NOMO-1 treated with DMSO at 0.1 percent for 48 hours (cell line): Measurements from ENCODE around the gene TOP3A.
A peak's percentile ranks its signal among the peaks of the same experiment; 100 is the strongest.

Source experiments
- DNase-seq: peaks from one replicate; lab custom pipeline; 2025; ENCODE audit not compliant: unreplicated experiment; lab: John Stamatoyannopoulos, UW

The TOP3A gene

DNA sequence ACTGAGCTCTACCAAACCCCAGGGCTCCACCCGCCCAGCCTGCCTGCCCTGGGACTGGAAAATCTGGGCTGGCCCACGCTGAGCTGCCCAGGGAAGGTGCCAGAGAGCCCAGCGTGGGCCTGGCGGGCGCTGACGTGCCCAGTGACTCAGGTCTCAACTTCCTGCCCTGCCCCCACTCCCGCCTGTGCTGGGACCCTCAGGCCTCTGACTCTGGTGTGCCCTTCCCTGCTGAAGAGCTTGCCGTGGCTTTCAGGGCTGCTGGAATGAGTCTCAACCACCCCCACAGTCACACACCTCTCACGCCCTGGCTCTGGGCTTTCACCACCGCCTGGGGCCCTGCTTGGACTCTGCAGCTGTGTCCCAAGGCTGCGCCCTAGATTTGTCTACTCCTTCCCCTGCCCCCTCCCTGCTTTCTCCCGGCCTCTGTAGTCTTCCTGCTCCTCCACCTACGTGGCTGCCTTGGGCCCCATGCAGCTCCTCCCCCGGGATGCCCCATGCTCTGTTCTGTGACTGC is 79.0 kb downstream of the TOP3A start:
- no peak for DNase-seq

DNA sequence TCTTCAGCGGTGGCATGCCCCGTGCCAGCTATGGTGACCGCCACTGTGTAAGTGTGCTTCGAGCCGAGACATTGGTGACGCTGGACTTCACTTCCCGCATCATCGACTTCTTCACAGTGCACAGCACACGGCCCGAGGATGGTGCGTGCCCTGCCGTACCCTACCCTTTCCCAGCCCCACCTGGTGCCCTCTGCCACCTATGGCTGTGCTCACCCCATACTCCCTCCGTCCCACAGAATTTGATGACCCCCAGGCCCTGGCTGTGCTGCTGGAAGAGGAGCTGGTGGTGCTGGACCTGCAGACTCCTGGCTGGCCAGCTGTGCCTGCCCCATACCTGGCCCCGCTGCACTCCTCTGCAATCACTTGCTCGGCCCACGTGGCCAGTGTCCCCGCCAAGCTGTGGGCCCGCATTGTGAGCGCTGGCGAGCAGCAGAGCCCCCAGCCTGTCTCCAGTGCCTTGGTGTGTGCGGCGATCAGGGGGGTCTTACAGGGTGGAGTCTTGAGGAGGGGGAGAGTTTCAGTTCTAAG is 79.9 kb downstream of the TOP3A start:
- no peak for DNase-seq

DNA sequence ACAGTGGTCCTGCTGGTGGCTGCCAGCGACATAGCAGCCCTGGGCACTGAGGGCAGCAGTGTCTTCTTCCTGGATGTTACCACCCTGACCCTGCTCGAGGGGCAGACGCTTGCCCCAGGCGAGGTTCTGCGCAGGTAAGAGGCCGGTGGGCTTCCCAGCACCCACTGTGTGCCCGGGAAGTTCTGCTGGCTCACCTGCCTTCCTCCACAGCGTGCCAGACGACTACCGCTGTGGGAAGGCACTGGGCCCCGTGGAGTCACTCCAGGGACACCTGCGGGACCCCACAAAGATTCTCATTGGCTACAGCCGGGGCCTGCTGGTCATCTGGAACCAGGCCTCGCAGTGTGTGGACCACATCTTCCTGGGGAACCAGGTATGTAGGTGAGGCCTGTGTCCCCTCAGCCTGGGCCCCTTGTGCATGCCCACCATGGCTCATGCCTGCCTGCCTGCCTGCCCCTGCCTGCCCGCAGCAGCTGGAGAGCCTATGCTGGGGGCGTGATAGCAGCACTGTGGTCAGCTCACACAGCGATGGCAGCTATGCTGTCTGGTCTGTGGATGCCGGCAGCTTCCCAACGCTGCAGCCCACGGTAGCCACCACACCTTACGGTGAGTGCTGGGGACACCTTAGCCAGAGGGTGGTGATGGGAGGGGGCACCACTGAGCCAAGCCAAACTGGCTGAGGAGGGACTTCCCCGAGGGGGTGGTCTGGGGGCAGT is 80.8 kb downstream of the TOP3A start:
- DNase-seq: no peak

DNA sequence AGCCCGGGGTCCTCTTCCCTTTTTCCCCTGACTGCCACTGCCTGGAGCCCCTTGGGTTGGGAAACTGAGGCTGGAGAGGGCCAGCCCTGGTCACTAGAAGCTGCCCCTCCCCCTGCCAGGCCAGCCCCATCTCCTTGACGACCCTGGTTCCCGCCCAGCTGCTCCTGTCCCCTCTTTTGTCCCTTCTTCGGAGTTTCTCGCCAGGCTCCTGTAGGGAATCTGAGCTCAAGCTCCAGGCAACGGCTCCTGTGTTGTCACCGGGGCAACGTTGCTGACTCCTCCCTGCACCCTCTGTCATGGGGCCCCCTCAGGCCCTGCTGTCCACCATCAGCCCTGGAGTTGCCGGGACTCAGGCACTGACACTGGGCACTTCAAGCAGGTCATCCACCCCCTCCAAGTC is 83.6 kb downstream of the TOP3A start:
- DNase-seq: no peak

DNA sequence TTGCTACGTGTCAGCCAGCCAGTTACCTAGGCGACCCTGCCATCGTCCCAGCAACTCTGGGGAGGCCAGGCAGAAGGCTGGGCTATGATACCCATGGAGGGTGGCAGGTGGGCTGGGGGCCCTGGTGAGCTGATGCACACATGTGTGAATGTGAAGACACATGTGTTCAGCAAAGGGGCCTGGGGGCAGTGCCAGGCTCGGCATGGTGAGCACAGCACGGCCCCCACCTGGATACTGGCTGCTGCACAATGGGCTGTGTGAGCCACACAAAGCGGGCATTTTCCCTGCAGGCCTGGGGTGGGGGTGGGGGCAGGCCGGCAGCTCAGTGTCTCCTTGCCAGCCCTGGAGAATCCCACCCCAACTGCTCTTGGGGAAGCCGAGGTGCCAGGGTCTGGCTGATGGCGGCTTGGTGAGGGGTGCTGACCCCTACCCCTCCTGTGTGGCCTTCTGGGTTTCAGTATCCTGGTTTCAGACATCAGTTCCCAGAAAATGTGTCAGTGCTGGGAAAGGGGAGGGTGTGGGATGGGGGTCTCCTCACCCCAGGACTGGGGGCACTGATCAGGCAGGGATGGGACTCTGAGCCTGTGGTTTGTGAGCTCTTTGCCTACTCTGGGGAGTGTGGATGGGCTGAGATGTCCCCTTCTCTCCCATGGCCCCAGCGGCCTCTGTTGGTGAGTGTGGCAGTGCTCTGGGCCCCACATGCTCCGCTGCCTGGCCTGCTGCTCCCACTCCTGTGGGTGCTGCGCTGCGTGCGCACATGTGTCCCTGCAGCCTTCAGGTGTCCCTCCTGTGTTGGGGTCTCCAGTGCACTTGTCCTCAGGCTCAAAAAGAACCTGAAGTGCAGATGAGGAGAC is 84.3 kb downstream of the TOP3A start:
- no peak for DNase-seq

DNA sequence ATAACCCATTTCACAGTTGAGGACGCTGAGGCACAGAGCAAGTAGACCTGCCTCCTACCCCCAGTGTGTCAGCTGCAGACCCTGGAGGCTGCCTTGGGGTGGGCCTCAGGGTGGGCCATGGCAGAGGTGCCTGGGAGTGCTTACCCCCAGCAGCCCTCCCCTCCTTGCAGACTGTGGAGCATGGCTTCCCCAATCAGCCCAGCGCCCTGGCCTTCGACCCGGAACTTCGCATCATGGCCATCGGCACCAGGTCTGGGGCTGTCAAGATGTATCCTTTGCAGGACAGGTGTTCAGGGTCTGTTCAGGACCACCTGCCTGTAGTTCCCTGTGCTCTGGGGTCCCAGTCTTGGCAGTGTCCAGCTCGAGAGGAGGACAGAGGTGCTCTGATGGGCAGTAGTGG is 85.0 kb downstream of the TOP3A start:
- DNase-seq: no peak

DNA sequence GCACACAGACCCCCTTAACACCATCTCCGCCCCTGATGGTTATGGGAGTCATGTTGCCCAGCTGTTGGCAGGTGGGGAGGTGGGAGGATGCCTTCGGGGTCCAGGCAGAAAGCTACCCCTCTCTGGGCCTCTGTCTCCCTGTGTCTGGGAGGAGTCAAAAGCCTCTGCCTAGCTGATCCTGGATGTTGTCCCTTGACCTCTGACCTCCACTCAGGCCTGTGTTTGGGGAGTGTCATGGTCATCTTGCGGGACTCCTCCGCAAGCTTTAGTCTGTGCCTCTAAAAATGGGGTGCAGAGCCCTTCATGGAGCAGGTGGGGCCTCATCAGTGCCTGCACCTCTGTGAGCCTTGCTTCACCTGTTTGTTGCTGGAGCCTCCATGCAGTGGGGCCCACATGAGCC is 85.5 kb downstream of the TOP3A start:
- DNase-seq: no peak

DNA sequence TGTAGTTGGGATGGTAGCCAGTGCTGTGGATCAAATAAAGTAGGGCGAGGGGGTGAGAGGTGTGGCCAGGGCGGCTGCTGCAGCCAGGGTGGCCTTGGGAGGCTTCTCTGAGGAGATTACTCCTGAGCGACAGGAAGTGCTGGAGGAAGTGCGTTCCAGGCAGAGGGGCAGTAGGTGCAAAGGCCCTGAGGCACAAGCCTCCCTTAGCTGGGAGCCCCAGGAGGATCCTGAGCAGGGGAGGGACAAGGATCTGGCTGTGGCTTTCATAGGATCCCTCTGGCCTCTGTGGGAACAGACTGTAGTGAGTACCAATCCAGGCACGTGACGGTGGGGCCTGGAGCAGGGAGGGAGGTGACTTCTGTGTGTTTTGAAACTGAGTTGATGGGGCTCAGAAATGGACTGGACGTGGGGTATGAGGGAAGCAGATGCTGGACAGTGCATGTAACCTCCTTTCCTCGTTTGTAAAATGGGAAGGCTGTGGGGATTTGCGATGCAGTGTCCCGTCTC is 86.6 kb downstream of the TOP3A start:
- no peak for DNase-seq

DNA sequence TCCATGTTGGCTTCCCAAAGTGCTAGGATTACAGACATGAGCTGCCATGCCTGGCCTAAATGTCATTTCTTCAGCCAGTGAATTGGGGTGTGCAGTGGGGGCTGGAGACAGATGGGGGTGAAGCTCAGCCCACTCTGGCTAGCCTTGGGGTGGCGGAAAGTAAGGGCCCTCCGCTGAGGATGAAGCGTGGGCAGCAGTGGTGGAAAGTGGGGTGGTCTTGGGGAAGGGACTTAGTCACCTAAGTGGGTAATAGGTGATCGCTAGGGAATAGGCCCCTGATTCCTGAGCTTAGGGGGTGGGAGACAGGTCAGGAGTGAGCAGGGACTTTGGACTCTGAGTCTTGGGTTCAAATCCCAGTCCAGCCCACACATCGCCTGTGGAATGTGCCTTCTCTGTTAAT is 87.2 kb downstream of the TOP3A start:
- no peak for DNase-seq

DNA sequence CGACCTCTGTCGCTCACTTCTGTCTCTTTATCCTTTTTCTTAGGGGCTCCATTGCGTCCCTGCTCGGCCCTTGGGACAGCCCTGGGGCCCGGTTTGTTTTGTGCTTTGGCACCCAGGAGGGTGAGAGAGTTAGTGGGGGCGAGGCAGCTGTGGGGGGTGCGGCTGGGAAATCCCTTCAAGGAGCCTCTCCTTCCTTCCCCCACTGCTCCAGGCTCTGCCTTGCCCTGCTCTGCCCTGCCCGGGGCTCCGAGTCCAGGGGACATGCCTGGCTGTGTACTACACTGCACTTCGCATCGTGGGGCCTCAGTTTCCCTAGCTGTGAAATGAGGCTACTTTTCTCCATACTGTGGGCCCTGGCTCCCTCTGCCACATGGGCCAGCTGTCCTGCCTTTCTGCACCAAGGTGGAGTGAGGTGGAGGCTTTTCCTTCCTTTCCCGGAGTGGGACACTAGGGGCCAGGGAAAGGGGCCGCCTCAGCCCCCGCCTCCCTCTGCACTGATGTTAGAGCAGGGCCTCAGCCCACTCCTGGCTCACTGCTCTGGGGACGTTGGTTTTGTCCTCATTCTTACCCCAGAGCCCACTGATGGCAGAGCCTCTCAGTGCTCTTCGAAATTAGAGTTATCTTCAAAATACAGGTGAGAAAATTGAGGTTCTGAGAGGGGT is 88.4 kb downstream of the TOP3A start:
- no peak for DNase-seq

DNA sequence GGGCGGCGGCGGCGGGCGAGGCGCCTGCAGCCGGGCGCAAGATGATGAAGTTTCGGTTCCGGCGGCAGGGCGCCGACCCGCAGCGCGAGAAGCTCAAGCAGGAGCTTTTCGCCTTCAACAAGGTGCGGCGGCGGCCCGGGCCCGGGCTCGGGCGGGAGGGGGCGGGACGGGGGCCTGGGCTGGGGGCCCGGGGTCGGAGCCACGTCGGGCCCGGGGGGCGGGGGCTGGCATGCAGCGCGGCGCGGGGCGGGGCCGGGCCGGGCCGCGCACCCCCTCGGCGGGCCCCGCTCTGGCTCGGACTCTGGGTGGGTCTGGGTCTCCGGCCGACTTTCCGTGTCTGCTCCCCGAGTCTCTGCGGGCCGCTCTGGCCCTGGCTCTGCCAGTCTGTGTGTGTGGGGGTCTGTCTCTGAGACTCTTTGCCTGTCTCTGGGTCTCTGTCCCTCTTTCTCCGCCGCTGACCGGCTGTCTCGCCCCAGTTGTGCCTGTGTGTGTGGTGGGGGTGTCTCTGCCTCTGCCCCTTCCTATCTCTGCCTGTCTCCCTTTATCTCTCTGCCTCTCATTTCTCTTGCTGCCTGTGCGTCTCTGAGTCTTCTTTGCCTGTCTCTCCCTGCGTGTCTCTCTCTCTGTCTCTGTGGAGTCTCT is 89.0 kb downstream of the TOP3A start:
- DNase-seq: no peak

DNA sequence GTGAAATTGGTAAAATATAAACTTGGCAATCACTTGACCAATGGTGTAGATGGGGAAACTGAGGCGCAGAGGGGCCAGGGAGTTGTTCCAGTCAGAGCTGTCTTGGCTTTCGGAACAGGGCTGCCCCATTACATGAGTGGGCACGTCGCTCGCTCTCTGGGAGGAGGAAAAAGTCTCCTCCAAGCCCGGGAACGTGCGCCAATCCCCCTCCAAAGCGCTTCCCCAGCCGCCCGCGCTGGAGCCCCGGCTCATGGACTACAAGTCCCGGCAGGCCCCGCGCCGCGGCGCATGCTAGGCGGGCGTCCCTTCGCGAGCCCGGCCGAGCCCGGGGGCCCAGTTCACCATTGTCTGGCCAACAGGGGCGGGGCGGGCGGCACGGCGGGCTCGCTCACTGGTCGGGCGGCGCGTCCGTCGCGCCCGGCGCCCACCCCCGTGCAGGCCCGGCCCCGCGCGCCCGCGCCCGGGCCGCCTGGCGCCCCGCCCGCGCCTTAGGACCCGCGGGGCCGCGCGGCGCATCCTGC is 89.6 kb downstream of the TOP3A start, which contains the start of gene LLGL1:
Gene LLGL1, plus strand, starts transcription at position 515 of the 521 bp plus-strand sequence. CDS start 48 bp downstream, outside the sequence.
- DNase-seq: peak; percentile 91

DNA sequence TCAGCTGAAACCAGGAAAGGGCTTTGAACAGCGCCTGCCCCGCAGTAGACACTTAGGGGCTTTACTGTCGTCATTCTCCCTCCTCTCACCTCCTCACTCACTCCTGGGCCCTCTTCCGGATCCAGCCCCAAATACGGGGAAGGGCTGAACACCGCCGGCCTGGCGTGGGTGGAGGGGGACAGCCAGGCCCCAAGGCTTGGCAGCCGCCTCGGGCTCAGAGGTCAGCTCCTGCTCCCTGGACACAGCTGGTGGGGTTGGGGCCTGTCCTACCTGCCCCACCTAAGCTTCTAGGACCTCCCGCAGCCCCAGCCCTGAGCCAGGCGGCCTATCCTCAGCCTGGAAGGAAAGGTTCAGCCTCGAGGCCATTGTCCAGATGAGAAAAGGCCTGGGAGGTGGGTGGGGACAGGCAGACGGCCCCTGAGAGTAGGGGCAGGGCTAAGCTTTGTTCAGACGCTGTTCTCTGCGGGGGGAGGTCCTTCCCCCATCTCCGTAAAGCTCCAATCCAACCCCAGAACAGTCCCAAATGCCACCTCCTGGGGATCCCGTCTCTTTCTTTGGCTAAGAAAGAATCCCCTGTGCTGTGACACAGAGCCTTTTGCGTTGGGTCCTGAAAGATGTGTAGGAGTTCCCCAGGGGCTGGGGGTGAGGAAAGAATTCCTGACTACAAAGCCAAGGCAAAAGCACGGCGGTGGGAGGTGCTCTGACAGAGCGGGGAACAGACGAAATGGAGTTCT is 90.2 kb downstream of the TOP3A start:
- no peak for DNase-seq

DNA sequence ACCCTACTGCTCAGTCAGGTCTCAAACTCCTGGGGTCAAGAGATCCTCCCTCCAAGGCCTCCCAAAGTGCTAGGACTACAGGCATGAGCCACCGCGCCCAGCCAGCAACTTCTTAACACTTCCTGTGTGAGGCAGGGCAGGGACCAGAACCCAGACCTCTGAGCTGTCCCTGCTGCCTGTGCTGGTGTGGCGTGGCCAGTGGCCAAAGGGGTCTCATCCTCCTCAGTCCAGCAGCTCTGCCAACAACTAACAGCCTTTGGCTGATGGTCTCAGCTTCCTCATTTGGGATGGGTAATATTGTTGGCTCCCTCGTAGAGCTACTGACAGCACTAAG is 90.8 kb downstream of the TOP3A start:
- DNase-seq: no peak
